HepG2 (cell line): ENCODE measurements around the gene WDR62. TPM values are rescaled to one million over a fixed set of nuclear protein-coding genes. Genes with fewer than 3 reads are reported as not detected.

ENCODE experiments used
- AGO2 ChIP-seq: fragments of 200-400 bp; formaldehyde crosslinking; optimal IDR thresholded peaks from 2 replicates; pipeline ENCODE3; 2017; ENCODE audit warnings: mild to moderate bottlenecking, low read depth, low read length, moderate library complexity
- DZIP1 ChIP-seq: sonication (generic); formaldehyde crosslinking; IDR thresholded peaks from 2 replicates; pipeline ENCODE4 v1.5.0; 2020; ENCODE audit warnings: mild to moderate bottlenecking, missing genetic modification reagents
- IRX3 ChIP-seq: sonication (generic); formaldehyde crosslinking; IDR thresholded peaks from 2 replicates; pipeline ENCODE4 v1.8.1; 2023; ENCODE audit warnings: mild to moderate bottlenecking, low read depth, missing genetic modification reagents, borderline replicate concordance
- MLX ChIP-seq: IDR thresholded peaks from 2 replicates; pipeline ENCODE4 v1.6.1; 2016
- PHF20 ChIP-seq: sonication (generic); formaldehyde crosslinking; IDR thresholded peaks from 2 replicates; pipeline ENCODE4 v1.5.0; 2020; ENCODE audit warnings: mild to moderate bottlenecking, missing genetic modification reagents
- PHF5A ChIP-seq: IDR thresholded peaks from one replicate; pipeline ENCODE4 v1.6.1; 2018; ENCODE audit warnings: low read depth, missing genetic modification reagents; ENCODE audit not compliant: unreplicated experiment
- SMC3 ChIP-seq: IDR thresholded peaks from 2 replicates; pipeline ENCODE4 v1.6.1; 2011; ENCODE audit warnings: low read length, improper control_type of control experiment
- SP140L ChIP-seq: sonication (generic); formaldehyde crosslinking; IDR thresholded peaks from 2 replicates; pipeline ENCODE4 v1.4.0; 2020; ENCODE audit warnings: missing genetic modification reagents, borderline replicate concordance
- ZNF224 ChIP-seq: sonication (generic); formaldehyde crosslinking; IDR thresholded peaks from 2 replicates; pipeline ENCODE4 v1.5.0; 2020; ENCODE audit warnings: mild to moderate bottlenecking, missing genetic modification reagents
- ZNF563 ChIP-seq: sonication (generic); formaldehyde crosslinking; IDR thresholded peaks from 2 replicates; pipeline ENCODE4 v1.8.0; 2022; ENCODE audit warnings: mild to moderate bottlenecking, moderate library complexity, missing genetic modification reagents
- polyA plus RNA-seq, 8 experiments: library from polyadenylated mRNA; depleted of rRNA in 3 of 8; stranded (reverse) in 7 of 8; unstranded in 1 of 8; fragments of >200 nt; fragmentation: Illumina TruSeq in 4 of 8; extraction: Trizol in 4 of 8; gene quantifications; 2 replicates each; pipeline versions ENCODE4 v1.2.1 to v1.2.3, GENCODE V29; 2011 to 2016; ENCODE audit warnings: low read depth in 4 of 8, missing spikeins in 1 of 8, mixed read lengths in 1 of 8; ENCODE audit not compliant: insufficient read depth in 1 of 8
- total RNA-seq, 5 experiments: library from RNA; depleted of rRNA; stranded (reverse); fragments of >200 nt; fragmentation: Illumina TruSeq; extraction: Trizol; gene quantifications; 2 replicates each; pipeline ENCODE4 v1.2.3, GENCODE V29; 2016; ENCODE audit warnings: low read depth in 1 of 5
- TF ChIP-seq, protein P1 (sequence below): sonication (generic); formaldehyde crosslinking; IDR thresholded peaks from 2 replicates; pipeline ENCODE4 v1.5.1; 2020; ENCODE audit warnings: mild to moderate bottlenecking, missing genetic modification reagents, borderline replicate concordance
- TF ChIP-seq, protein P2 (sequence below): sonication (generic); formaldehyde crosslinking; IDR thresholded peaks from 2 replicates; pipeline ENCODE4 v1.8.0; 2022; ENCODE audit warnings: missing genetic modification reagents, mild to moderate bottlenecking, borderline replicate concordance
- TF ChIP-seq, protein P3 (sequence below): sonication (generic); formaldehyde crosslinking; IDR thresholded peaks from 2 replicates; pipeline ENCODE4 v1.5.1; 2020; ENCODE audit warnings: mild to moderate bottlenecking, moderate library complexity, missing genetic modification reagents

The WDR62 gene
- total and polyA plus RNA-seq, 2 of the 13 experiments (the other 11 are each of a cell fraction or from before 2014, with no cell fraction given): 5.8 to 12.5 TPM

DNA sequence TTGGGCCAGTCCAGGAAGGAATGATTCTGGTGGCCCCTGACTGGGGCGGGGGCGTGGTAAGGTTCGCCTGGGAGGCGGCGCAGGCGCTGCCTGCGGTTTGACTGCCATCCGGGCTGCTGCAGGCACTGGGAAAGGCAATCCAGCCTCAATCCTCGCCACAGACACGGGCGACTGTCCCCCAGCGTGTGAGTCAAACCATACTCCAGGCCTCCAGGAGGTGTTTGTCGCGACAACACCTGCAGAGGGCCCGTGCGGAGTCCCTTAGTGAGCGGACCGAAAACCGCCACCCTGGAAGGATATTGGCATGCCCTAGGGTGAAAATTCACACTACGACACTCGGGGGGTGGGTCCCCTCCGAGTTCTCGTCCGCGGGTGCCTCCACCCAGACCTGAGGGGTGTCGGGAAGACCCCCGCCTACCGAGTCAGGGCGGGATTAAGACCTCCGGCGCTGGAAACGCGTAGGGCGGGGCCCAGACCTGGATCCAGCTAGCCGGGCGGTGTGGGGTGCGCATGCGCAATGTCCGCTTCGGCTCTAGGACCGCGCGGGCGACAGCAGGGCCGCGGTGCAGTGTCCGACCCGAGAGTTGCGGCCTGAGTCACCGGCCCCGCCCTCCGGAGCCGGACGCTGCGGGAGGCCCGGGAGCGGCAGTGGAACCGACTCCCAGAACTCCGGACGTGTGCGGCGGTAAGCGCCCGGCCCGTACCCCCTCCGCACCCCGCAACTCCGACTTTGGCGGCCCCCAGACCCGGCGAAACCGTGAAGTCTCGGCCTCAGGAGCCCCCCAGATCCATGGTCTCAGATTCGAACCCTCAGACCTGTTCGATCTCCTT is 85.0 kb downstream of the WDR62 start, which contains the start of gene CAPNS1 (continued):
- TF ChIP-seq ZNF563 (CRISPR knock-in tag) (peak; percentile 65; the same call in 1 of the 2 replicates), AGO2 (peak; percentile 95), DZIP1 (CRISPR knock-in tag) (peak; percentile 20; the same call in 1 of the 2 replicates), PHF5A (CRISPR knock-in tag) (peak; percentile 71), SMC3 (no peak), PHF20 (peak; percentile 43; the same call in 1 of the 2 replicates), IRX3 (CRISPR knock-in tag) (0 out of 2 replicates have a peak, but pooled peaks have one; percentile 27), MLX (CRISPR knock-in tag) (no peak; the same call in none of the 2 replicates), ZNF224 (CRISPR knock-in tag) (0 out of 2 replicates have a peak, but pooled peaks have one; percentile 67), SP140L (CRISPR knock-in tag) (no peak)
- TF ChIP-seq, protein P1, sequence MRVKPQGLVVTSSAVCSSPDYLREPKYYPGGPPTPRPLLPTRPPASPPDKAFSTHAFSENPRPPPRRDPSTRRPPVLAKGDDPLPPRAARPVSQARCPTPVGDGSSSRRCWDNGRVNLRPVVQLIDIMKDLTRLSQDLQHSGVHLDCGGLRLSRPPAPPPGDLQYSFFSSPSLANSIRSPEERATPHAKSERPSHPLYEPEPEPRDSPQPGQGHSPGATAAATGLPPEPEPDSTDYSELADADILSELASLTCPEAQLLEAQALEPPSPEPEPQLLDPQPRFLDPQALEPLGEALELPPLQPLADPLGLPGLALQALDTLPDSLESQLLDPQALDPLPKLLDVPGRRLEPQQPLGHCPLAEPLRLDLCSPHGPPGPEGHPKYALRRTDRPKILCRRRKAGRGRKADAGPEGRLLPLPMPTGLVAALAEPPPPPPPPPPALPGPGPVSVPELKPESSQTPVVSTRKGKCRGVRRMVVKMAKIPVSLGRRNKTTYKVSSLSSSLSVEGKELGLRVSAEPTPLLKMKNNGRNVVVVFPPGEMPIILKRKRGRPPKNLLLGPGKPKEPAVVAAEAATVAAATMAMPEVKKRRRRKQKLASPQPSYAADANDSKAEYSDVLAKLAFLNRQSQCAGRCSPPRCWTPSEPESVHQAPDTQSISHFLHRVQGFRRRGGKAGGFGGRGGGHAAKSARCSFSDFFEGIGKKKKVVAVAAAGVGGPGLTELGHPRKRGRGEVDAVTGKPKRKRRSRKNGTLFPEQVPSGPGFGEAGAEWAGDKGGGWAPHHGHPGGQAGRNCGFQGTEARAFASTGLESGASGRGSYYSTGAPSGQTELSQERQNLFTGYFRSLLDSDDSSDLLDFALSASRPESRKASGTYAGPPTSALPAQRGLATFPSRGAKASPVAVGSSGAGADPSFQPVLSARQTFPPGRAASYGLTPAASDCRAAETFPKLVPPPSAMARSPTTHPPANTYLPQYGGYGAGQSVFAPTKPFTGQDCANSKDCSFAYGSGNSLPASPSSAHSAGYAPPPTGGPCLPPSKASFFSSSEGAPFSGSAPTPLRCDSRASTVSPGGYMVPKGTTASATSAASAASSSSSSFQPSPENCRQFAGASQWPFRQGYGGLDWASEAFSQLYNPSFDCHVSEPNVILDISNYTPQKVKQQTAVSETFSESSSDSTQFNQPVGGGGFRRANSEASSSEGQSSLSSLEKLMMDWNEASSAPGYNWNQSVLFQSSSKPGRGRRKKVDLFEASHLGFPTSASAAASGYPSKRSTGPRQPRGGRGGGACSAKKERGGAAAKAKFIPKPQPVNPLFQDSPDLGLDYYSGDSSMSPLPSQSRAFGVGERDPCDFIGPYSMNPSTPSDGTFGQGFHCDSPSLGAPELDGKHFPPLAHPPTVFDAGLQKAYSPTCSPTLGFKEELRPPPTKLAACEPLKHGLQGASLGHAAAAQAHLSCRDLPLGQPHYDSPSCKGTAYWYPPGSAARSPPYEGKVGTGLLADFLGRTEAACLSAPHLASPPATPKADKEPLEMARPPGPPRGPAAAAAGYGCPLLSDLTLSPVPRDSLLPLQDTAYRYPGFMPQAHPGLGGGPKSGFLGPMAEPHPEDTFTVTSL (CRISPR knock-in tag): 0 out of 2 replicates have a peak, but pooled peaks have one; percentile 5
- TF ChIP-seq, protein P2, sequence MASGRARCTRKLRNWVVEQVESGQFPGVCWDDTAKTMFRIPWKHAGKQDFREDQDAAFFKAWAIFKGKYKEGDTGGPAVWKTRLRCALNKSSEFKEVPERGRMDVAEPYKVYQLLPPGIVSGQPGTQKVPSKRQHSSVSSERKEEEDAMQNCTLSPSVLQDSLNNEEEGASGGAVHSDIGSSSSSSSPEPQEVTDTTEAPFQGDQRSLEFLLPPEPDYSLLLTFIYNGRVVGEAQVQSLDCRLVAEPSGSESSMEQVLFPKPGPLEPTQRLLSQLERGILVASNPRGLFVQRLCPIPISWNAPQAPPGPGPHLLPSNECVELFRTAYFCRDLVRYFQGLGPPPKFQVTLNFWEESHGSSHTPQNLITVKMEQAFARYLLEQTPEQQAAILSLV (CRISPR knock-in tag): peak; percentile 93; the same call in 1 of the 2 replicates
- TF ChIP-seq, protein P3, sequence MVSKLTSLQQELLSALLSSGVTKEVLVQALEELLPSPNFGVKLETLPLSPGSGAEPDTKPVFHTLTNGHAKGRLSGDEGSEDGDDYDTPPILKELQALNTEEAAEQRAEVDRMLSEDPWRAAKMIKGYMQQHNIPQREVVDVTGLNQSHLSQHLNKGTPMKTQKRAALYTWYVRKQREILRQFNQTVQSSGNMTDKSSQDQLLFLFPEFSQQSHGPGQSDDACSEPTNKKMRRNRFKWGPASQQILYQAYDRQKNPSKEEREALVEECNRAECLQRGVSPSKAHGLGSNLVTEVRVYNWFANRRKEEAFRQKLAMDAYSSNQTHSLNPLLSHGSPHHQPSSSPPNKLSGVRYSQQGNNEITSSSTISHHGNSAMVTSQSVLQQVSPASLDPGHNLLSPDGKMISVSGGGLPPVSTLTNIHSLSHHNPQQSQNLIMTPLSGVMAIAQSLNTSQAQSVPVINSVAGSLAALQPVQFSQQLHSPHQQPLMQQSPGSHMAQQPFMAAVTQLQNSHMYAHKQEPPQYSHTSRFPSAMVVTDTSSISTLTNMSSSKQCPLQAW (CRISPR knock-in tag): peak; percentile 28; the same call in 1 of the 2 replicates
